ENCODE measurements around the gene FAM186B. TPM values are rescaled to one million over a fixed set of nuclear protein-coding genes. Genes with fewer than 3 reads are reported as not detected.

FAM186B gene
- total and polyA plus RNA-seq, 12 donors = 0.04 to 1.5 (median 0.66) TPM

DNA sequence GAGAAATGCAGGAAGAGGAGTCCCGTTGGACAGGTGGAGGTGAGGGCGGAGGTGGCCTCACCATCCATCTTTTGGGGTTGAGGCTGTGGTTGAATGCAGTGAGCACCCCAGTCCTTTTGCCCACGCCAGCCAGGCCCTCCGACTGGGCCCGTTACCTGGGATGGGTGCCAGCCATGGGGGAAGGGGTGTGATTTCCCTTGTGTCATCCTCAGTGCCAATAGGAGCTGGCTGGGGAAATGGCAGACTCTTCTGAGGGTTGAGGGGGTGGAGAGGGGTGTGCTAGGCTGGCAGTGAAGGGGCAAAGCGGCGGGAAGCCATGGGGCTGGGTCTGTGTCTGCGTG is 57.0 kb downstream of the FAM186B start:
- TF ChIP-seq, protein P1, sequence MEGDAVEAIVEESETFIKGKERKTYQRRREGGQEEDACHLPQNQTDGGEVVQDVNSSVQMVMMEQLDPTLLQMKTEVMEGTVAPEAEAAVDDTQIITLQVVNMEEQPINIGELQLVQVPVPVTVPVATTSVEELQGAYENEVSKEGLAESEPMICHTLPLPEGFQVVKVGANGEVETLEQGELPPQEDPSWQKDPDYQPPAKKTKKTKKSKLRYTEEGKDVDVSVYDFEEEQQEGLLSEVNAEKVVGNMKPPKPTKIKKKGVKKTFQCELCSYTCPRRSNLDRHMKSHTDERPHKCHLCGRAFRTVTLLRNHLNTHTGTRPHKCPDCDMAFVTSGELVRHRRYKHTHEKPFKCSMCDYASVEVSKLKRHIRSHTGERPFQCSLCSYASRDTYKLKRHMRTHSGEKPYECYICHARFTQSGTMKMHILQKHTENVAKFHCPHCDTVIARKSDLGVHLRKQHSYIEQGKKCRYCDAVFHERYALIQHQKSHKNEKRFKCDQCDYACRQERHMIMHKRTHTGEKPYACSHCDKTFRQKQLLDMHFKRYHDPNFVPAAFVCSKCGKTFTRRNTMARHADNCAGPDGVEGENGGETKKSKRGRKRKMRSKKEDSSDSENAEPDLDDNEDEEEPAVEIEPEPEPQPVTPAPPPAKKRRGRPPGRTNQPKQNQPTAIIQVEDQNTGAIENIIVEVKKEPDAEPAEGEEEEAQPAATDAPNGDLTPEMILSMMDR (IDR thresholded peaks at IDR 0.05) = no peak
- no peak for DNase-seq
- no peak overlapping the region for H3K27ac ChIP-seq
- H3K9me3 ChIP-seq = no peaks in the 10 kb centered on the region
- intact Hi-C loops (cut with DNase I) = loop anchor here in 1 of 10 donors (5.0 kb wide), 1 partner anchor 731 kb away; the partner anchor contains the start of gene CACNB3
- ATAC-seq = peak in 3 of 8 donors; percentile 1 to 12 (median 5)
- no peaks in the 10 kb centered on the region for H3K36me3 ChIP-seq
- 43 to 47% methylated on average over 8 of the region's 8 CpGs for WGBS, 2 donors
- H3K4me3 ChIP-seq = peak overlapping the region; percentile 21 to 55 (median 47)
- peaks cover 0 to 61% (median 24%) of the 10 kb centered on the region in 7 donors for H3K27me3 ChIP-seq
- H3K4me1 ChIP-seq = peaks cover 0 to 36% (median 23%) of the 10 kb centered on the region in 9 donors

DNA sequence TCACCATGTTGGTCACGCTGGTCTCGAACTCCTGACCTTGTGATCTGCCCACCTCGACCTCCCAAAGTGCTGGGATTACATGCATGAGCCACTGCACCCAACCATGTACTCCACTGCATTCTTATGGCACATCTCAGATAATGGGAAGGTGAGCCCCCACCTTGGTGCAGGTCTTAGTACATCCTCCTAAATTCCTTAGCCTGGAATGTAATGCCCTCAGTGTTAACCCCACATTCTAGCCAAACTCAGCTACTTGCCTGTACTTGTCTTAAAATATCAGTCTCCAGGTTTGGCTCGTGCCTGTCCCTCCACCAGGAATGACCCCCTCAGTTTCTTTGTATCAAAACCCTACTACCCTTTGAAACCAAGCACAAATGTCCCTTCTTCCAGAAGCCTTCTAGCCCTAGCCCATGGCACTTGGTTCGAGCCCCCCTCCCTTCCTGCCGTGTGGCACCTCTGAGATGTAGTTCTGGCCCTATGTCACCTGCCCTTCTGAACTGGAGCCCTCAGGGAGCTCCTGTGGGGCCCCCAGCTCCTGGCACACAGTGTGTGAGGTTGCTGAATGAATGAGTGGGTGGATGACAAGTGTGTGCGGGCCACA is 58.2 kb downstream of the FAM186B start:
- Histone ChIP-seq H3K4me3 (no peak overlapping the region), H3K27ac (no peak overlapping the region), H3K36me3 (no peaks in the 10 kb centered on the region), H3K9me3 (no peaks in the 10 kb centered on the region), H3K27me3 (peaks cover 0 to 66% (median 24%) of the 10 kb centered on the region in 7 donors), H3K4me1 (peaks cover 0 to 24% (median 16%) of the 10 kb centered on the region in 9 donors)
- ATAC-seq = no peak
- 85 to 87% methylated on average over 7 of the region's 7 CpGs for WGBS, 2 donors
- intact Hi-C loops (cut with DNase I) = loop anchor here in 1 of 10 donors (5.0 kb wide), 1 partner anchor 730 kb away; the partner anchor contains the start of gene CACNB3
- no peak for DNase-seq
- TF ChIP-seq, protein P1 (IDR thresholded peaks at IDR 0.05) = no peak

DNA sequence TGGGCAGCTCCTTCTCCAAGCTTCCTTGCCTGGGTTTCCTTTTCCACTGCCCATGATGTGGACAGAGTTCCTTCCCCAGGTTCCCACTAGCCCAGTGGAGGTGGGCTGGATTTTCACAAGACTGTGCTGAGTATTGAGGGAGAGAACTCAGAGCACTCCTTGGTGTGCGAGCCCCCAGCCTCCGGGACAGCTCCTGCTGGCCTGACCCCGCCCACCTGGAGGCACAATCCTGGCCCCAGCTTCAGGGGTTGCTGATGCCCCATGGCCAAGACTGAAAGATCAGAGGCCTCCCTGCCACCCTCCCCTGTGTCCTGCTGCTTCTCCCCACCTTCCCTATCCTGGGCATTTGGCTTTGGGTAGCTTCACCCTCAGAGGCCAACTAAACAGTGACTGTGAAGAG is 59.0 kb downstream of the FAM186B start:
- intact Hi-C loops (cut with DNase I) = loop anchor here in 1 of 10 donors (5.0 kb wide), 1 partner anchor 729 kb away; the partner anchor contains the start of gene CACNB3
- Histone ChIP-seq H3K27me3 (peaks cover 0 to 66% (median 24%) of the 10 kb centered on the region in 7 donors), H3K27ac (no peak overlapping the region), H3K9me3 (no peaks in the 10 kb centered on the region), H3K36me3 (no peaks in the 10 kb centered on the region), H3K4me3 (no peak overlapping the region), H3K4me1 (peaks cover 0 to 18% (median 15%) of the 10 kb centered on the region in 9 donors)
- TF ChIP-seq, protein P1 (IDR thresholded peaks at IDR 0.05) = no peak
- ATAC-seq = no peak
- WGBS, 2 donors = 57 to 73% methylated on average over 3 of the region's 3 CpGs
- no peak for DNase-seq

DNA sequence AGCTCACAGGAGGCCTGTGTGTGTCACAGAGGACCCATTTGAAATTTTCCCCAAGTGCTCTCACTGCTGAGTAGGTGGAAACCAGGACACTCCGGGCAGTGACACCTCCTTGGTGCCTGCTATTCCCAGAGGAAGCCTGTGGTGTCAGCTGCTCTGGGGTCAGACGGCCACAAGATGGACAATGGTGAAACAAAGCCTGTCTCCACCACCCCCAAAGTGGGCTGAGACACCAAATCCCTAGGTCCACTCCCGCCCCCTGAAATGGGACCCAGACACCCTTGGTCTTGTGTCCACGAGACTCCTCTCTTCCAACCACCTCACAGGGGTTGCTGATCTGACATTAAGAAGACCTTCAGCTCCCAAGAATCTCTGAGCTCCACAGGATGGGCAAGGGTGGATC is 59.6 kb downstream of the FAM186B start:
- 75 to 76% methylated on average over 4 of the region's 4 CpGs for WGBS, 2 donors
- no peaks in the 10 kb centered on the region for H3K9me3 ChIP-seq
- H3K36me3 ChIP-seq = no peaks in the 10 kb centered on the region
- TF ChIP-seq, protein P1 (IDR thresholded peaks at IDR 0.05) = no peak
- H3K4me1 ChIP-seq = peaks cover 0 to 17% (median 15%) of the 10 kb centered on the region in 9 donors
- no peak overlapping the region for H3K4me3 ChIP-seq
- H3K27ac ChIP-seq = no peak overlapping the region
- DNase-seq (no peak), ATAC-seq (no peak)
- intact Hi-C loops (cut with DNase I) = loop anchor here in 1 of 10 donors (5.0 kb wide), 1 partner anchor 729 kb away; the partner anchor contains the start of gene CACNB3
- H3K27me3 ChIP-seq = peaks cover 0 to 64% (median 24%) of the 10 kb centered on the region in 7 donors

Data from heart right ventricle (tissue), 16 donors.